DMS53 (cell line): ENCODE measurements around the gene ZNF79.
A peak's percentile ranks its signal among the peaks of the same experiment; 100 is the strongest.

Experiments used
- DNase-seq: peaks from one replicate; lab custom pipeline; 2025; lab: John Stamatoyannopoulos, UW

The ZNF79 gene

DNA sequence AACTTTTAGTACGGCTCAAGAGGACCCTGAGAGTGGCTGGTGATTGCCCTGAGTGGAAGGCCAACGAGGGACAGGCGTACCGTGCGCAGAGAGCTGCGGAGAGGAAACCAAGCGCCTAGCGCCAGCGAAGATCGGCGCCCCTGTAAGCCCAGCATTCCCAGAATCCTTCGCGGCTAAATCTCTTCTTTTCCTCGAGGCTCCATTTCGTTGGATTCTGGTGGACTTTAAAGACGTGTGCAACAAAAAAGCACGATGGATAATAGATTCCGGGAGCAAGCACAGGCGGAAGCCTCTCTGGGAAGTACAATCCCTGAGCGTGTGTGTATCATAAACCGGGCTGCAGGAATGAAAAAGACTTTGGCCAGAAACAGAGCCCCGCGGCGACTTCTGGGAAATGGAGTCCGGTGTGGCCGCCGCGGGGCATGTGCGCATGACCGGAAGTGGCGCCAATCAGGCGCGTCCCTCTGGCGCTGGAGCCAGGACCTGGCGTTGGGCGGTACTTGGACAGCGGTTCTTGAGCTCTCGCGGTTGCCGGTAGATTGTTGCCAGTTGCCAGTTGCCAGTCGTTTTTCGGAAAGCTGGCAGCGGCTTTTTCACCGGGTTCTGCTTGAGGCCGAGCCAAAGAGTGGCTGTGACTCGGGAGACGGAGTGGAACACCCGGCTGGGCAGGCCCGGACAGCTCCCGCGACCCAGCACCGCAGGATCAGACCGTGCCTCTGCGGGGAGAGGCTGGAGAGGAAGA is at the start of gene ZNF79:
Gene ZNF79, plus strand, starts transcription at position 449 of the 742 bp plus-strand sequence. CDS start 406 bp downstream, outside the sequence.
- peak; percentile 94 for DNase-seq

DNA sequence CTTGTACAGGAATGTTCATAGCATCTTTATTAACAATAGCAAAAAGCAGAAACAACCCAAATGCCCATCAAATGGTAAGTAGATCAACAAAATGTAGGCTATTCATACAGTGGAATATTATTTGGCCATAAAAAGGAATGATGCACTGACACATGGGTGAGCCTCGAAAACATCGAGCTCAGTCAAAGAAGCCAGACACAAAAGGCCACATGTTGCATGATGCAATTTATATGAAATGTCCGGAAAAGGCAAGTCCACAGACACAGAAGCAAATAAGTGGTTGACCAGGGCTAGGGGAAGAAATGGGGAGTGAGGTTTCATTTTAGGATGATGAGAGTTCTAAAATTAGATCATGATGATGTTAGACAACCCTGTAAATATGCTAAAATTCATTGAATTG is 43.7 kb upstream of the ZNF79 start:
- DNase-seq = no peak

DNA sequence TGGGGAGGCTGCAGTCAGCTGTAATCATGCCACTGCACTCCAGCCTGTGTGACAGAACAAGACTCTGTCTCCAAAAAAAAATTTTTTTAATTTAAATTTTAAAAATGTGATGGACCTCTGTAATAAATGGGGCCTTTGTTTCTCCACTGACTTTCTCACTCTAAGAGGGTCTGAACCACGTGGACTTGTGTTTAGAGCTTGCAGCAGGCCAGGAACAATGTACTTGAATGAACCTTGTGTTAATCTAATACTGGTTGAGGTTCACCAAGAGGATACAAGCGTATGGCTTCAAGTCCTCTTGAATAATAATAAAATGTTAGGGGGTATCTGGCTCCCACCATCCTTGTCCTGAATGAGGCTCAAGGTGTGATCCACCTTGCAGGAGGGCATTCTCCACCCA is 41.6 kb upstream of the ZNF79 start:
- no peak for DNase-seq

DNA sequence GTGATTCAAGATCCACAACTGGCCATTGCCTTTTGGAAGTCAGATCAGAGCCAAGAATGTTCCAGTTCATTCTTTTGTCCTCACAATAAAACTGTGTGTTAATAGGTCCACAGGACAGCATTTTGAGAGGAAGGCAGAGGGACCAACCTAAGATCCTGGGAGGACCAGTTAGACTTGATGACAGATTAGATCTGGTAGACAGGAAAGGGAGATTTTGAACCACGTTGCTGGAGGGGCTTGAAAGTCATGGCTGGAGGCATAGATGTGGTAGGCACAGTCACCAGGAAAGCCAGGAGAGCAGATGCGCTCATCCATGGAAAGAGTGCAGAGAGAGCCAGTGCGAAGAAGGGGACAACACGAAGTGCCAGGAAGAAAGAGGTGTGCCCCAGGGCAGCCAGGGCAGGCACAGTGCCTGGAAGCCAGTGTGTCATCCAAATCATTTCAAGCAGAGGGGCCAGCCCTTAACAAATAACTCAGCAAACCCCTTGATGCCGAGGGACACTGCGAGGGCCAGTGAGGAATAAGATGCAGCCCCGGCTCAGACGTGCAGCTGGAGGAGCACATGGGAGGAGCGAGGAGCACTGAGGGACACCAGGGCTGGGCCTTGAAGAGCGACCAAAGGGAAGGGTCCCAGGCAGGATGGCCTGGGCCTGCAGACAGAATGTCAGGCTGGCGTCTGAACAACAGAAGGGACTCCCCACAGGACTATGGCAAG is 40.0 kb upstream of the ZNF79 start:
- no peak for DNase-seq

DNA sequence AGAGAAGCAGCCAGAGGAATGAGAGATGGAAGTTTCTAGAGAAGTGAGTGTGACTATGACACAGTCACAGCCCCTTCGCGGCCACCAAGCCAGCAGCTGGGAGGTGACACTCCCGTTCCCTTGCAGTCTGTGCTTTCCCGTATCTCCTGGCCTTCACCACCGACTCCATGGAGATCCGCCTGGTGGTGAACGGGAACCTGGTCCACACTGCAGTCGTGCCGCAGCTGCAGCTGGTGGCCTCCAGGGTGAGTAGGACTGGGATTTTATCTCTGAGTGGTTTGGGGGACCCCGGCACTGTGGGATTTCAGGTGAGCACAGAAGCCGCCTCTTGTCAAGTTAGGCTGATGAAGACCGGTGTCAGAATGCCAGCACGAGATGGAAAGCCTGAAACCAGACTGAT is 39.3 kb upstream of the ZNF79 start:
- DNase-seq = no peak

DNA sequence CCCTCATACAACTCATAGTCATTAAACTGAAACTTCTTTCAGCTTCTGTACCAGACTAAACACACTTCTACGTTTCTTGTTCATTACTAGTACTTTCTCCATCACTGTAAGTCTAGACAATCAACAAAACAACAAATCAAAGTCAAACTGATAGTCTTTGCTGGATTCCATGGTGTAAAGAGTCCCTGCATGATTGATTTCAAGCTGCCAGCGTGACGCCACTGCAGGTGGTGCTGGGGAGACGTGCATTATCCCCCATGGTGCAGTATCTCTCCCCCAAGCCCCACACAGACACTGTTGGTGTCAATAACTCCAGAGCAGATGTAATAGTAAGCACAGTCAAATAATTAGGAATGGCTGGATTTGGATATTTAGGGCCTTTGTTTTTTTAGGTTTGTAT is 37.9 kb upstream of the ZNF79 start:
- DNase-seq = no peak

DNA sequence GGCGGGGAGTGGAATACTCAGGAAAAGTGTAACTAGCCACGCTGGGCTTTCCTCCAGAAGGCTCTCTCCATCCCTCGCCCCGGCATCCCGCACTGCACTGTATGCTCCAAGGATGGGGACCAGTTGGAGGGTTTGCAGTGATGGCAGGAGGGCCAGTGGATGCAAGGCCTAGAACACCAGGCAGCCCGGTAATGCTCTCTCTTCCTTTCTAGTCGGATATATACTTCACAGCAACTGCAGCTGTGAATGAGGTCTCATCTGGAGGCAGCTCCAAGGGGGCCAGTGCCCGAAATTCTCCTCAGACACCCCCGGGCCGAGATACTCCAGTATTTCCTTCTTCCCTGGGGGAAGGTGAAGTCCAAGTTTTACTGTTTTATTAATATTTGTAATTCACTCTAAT is 37.2 kb upstream of the ZNF79 start:
- no peak for DNase-seq

DNA sequence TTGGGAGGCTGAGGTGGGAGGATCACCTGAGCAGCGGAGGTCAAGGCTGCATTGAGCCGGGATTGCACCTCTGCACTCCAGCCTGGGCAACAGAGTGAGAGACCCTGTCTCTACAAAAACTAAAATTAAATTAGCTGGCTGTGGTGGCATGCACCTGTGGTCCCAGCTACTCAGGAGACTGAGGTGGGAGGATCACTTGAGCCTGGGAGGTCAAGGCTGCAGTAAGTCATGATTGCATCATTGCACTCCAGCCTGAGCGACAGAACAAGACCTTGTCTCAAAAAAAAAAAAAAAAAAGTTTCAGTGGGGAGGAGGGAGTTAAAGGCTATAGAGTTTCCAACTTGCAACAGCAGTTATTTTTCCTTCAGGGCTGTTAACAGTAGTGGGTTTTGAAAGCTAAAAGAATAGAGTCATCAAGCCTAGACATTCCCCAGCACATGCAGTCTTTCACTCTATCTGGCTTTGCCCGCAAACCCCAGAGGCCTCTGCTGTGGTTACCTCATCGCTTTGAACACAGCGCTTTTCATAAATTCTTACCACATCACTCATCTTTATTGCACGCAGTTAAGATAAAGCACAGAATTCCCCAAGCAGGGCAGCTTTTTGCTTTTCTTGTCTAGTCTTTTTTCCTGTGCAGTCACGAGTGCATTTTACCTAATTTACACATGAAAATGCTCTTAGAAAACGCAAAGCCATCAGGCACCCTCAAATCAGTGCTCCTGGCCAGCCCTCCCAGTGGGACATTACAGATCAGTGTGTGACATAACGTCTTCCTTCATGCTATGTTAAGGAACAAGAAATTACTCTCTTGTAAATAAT is 35.9 kb upstream of the ZNF79 start:
- DNase-seq = no peak

DNA sequence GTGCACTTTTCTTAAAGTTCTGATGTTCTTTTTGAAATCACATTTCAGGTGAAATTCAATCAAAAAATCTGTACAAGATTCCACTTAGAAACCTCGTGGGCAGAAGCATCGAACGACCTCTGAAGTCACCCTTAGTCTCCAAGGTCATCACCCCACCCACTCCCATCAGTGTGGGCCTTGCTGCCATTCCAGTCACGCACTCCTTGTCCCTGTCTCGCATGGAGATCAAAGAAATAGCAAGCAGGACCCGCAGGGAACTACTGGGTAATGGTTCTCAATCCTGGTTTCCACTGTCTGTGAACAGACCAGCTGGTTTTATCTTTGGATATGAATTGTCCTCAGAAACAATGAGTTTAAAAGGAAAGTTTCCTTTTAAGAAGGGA is 35.3 kb upstream of the ZNF79 start:
- no peak for DNase-seq

DNA sequence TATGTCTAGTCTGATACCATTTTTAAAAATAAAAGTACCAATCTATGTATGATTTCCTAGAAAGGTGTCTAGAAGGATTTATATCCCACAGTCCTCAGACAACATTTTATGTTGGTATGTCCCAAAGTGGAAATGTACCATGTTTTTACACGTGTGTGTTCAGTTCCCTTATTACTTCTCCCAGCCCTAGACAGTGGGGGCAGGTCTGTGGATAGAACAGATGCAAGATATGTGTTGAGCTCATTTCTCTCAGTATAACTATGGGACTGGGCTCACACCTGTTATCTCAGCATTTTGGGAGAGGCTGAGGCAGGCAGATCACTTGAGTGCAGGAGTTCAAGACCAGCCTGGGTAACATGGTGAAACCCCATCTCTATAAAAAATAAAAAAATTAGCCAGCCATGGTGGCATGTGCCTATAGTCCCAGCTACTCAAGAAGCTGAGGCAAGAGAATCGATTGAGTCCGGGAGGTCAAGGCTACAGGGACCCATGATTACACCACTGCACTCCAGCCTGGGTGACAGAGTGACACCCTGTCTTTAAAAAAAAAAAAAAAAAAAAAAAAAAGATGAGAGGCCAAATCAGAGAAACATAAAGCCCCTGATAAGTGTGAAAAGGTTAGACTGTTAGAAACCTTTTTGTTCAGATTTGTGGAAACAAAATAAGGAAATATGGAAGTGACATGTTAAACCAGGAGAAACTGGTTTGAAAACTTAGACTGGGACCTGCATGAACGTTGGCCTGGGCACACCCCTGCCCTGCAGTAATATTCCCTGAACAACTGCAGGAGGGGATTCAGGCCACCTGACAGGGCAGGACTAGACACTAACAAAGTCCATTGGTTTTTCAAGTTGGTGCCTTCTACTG is 34.6 kb upstream of the ZNF79 start:
- DNase-seq = no peak

DNA sequence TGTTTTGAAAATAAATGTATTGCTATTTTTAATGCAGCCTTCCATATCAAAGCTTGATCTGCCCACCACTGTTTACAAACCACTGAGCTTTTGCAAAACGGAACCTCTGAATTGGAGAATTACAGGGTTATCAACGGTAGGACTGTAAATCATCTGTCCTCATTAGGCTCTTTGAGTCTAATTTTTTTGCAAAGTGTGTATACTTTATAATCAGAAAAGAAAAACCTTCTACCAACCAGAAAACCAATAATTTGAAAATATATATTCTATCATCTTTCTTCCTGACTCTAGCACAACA is 34.0 kb upstream of the ZNF79 start:
- no peak for DNase-seq

DNA sequence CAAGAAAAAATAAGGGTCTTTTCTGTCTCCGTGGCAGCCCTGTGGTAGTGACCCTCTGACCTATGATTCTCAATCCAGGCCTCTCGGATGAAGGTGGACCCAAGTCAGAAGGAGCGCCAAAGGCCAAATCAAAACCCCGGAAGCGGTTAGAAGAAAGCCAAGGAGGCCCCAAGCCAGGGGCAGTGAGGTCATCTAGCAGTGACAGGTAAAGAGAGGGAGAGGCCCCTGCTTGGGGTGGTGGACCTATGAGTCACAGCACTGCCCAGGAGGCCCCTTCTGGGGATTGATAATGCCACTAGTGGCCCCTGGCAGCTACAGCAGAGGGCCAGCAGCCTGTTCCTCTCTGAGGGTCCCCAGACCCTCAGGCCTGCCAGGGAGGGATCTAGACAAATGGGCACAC is 33.6 kb upstream of the ZNF79 start:
- peak; percentile 20 for DNase-seq

DNA sequence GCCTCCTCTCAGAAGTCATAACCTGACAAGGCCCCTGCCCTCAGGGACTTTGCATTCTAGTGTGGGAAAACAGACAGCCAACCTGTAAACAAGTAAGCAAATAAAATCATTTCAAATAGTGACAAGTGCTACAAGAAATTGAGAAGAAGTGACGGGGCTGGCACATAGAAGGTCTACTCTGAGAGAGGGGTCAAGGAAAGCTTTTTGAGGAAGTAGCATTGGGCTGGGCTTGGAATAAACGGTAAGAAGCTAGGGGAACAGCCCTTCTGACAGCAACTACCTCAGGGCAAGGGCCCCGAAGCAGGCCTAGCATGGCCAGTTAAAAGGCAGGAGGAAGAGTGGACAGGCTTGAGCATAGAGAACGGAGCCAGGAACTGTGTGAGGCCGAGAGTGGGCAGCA is 32.0 kb upstream of the ZNF79 start:
- no peak for DNase-seq

DNA sequence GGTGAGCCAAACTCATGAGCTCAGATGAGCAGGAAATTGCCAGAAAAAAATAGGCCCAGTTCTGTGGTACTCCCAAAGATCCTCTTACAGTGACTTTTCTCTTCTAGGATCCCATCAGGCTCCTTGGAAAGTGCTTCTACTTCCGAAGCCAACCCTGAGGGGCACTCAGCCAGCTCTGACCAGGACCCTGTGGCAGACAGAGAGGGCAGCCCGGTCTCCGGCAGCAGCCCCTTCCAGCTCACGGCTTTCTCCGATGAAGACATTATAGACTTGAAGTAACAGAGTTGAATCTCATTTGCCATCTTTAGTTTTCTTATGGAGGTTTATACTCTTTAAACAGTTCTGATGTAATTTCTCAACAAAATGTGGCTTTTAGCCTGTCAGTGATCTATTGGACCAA is 31.2 kb upstream of the ZNF79 start:
- no peak for DNase-seq

DNA sequence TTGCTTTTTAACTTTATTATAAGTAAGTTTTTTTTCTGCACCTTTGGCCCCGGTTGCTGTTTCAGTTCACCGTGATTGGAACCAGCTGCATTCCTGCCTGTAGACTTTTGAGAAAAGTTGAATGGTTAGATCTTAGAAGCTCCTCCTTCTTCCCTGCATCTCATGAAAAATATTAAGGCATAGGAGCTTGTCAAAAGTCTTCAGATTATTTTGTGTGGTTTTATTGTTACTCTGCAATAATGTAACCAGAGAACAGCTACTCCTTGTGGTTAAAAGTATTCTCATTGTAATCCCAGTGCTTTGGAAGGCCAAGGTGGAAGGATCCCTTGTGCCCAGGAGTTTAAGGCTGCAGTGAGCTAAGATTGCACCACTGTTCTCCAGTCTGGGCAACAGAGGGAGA is 30.5 kb upstream of the ZNF79 start:
- DNase-seq = no peak

DNA sequence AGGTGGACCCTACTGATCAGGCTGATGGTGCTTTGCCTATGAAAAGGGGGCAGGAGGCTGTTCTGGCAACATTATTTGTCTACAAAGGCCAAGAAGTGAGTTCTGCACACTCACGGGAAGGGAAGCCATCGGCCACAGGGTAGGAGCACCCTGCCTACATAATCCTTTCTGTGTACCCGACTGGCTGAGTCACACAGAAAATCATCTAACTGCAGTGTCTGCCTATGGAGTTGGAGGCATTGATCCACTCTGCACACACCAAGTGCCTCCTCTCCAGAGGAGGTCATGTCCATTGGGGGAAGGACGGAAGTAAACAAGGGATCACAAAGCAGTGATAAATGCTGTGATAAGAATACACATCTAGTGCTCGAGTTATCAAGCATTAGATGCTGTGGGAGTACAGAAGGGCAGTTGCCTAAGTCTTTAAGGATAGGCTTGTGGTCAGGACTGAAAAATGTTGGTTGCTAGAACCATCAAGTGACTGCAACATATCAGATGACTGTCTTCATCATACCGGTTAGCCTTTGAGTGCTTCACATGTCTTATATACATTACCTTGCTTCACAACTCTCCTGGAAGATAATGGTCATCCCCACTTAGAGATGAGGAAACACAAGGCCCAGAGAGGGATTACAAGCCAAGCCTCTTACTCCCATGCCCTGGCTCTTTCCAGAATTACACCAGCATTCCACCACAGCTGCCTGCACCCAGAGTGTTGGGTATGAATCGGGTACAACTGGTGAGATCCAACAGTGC is 28.5 kb upstream of the ZNF79 start:
- peak; percentile 45 for DNase-seq

DNA sequence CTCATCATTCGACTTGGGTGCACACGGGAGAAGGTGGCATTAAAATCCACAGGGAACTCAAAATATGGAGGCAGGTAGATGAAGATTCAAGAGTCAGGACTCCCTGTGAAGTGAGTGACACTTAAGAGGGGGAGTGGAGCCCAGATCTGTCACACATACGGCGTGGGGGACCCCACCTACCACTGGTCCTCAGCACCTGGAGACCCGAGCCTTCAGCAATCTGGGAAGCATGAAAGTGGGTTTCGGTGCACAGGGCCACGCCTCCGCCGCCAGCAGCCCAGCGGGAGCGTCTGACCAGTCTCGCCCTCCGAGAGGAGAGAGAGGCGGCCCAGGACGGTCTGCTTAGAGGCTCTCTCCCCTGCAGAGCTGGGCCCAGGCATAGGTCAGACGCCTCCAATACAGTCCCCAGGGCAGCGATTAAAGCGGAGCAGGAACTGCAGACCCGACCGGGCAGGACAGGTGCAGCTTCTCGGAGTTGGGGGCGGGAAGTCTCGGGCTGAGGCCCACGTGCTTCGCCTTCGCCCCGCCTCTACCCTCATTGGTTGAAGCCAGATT is 27.9 kb upstream of the ZNF79 start:
- no peak for DNase-seq

DNA sequence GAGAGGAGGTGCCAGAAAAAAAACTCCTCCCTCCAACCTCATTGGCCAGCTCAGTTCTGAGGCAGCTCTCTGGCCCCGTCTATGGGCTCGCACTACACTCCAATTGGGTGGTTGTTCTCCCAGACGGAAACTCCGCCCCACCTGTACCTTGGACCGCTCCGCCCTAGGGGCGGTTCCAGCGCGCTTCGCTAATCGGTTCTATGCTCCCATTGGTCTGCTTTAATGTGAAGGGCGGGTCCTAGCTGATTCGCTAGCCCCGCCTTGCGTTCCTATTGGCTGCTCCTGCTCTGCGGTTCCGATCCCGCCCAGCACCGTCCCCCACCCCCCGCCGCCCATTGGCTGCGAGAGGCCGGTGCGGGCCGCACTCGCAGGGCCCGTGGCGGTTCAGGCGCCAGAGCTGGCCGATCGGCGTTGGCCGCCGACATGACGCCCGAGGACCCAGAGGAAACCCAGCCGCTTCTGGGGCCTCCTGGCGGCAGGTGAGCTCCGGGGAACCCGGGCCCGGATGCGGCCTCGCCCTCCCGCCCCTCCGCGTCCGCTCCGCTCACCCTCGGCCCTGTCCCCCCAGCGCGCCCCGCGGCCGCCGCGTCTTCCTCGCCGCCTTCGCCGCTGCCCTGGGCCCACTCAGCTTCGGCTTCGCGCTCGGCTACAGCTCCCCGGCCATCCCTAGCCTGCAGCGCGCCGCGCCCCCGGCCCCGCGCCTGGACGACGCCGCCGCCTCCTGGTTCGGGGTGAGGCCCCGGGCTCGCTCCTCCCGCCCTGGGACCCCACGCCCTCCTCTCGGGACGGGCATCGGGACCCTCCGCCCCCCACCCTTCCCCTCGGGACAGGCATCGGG is 27.2 kb upstream of the ZNF79 start, which contains the start of gene SLC2A8:
Gene SLC2A8, plus strand, starts transcription at position 362 of the 838 bp plus-strand sequence. Its CDS starts 62 bp downstream, at position 424.
- peak; percentile 100 for DNase-seq

DNA sequence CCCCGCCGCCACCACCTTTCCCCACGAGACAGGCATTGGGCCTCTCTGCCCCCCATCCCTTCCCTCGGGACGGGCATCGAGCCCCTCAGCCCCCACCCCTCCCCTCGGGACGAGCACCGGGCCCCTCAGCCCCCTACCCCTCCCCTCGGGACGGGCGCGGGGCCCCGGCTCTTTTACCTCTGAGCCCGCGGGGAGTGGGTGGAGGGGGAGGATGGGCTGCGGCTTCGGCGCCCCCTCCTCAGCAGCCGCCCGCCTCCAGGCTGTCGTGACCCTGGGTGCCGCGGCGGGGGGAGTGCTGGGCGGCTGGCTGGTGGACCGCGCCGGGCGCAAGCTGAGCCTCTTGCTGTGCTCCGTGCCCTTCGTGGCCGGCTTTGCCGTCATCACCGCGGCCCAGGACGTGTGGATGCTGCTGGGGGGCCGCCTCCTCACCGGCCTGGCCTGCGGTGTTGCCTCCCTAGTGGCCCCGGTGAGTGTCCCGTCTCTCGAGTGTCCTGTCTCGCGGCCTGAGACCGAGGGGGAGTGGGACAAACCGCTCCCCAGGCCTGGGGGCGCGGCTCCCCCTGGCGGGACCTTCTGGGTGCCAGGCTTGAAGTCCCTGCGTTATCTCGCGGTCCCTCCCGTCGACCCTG is 26.4 kb upstream of the ZNF79 start:
- peak; percentile 71 for DNase-seq

DNA sequence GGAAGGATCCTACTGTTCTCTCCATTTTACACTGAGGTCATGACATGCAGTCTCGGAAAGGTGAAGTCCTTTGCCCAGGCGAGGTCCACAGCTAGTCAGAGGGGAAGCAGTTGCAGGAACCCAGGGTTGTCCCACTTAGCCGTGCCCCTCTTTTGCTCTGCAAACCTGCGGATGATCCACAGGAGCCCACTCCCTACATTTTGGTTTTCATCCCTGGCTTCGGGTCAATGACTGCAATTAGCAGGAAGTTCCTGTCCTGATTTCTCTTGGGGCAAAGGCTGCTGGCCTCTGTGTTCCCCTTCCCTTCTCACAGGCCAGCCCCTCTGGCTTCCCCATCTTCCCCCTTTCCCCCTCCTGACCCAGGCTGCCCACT is 25.9 kb upstream of the ZNF79 start:
- no peak for DNase-seq
